ENCODE data around the gene ACAN. TPM values are rescaled to one million over a fixed set of nuclear protein-coding genes. Genes with fewer than 3 reads are reported as not detected.

ACAN gene
- total and polyA plus RNA-seq, 9 of the 15 experiments (the other 6 are each of a cell fraction or from before 2014, with no cell fraction given) = not detected

GRCh38 chr15:88838667-88839066 is 35.4 kb downstream of the ACAN start (continued):
- no peak for TF ChIP-seq ZNF174 (CRISPR knock-in tag; IDR thresholded peaks at IDR 0.05)
- TF ChIP-seq COPS2 (conservative IDR thresholded peaks at IDR 0.05) = no peak
- TF ChIP-seq DNMT1 (IDR thresholded peaks at IDR 0.05) = no peak
- no peak for TF ChIP-seq HDAC3 (IDR thresholded peaks at IDR 0.05; ENCODE audit: borderline replicate concordance, partially characterized antibody)
- TF ChIP-seq RFX1 (IDR thresholded peaks at IDR 0.05) = no peak
- TF ChIP-seq ZNF511 (CRISPR knock-in tag; IDR thresholded peaks at IDR 0.05) = no peak
- no peak for TF ChIP-seq ZNF140 (CRISPR knock-in tag; IDR thresholded peaks at IDR 0.05)
- no peak for TF ChIP-seq ZBTB34 (CRISPR knock-in tag; IDR thresholded peaks at IDR 0.05)
- TF ChIP-seq FOXP1 (CRISPR knock-in tag; IDR thresholded peaks at IDR 0.05) = no peak
- no peak for TF ChIP-seq ZFP30 (CRISPR knock-in tag; IDR thresholded peaks at IDR 0.05; ENCODE audit: borderline replicate concordance)
- TF ChIP-seq ATF1 (CRISPR knock-in tag; IDR thresholded peaks at IDR 0.05) = no peak
- peak; percentile 32; the same call in 1 of the 2 replicates for TF ChIP-seq ATF1 (tag; IDR thresholded peaks at IDR 0.05)
- peak; percentile 51 to 64 (median 57); a peak in 5 of 6 replicates for TF ChIP-seq CTCF (IDR thresholded peaks at IDR 0.05 in 2 of 3, conservative IDR thresholded peaks at IDR 0.05 in 1 of 3; ENCODE audit: insufficient read depth in 2 of 3, low read depth in 1 of 3, low read length in 3 of 3)
- TF ChIP-seq SMC3 (conservative IDR thresholded peaks at IDR 0.05; ENCODE audit: insufficient read depth, low read depth, low read length) = 0 out of 2 replicates have a peak, but pooled peaks have one; percentile 7
- no peak for TF ChIP-seq RB1 (IDR thresholded peaks at IDR 0.05; ENCODE audit: low read depth)
- TF ChIP-seq RBM22 (IDR thresholded peaks at IDR 0.05; ENCODE audit: low read depth, low read length, poor library complexity, severe bottlenecking) = no peak
- TF ChIP-seq MEF2A (IDR thresholded peaks at IDR 0.05; ENCODE audit: control insufficient read depth, low read depth, low read length) = no peak
- no peak for TF ChIP-seq SNIP1 (IDR thresholded peaks at IDR 0.05; ENCODE audit: low read depth)
- no peak for TF ChIP-seq POLR3G (IDR thresholded peaks at IDR 0.05; ENCODE audit: extremely low read depth, insufficient read length, insufficient replicate concordance)
- no peak for TF ChIP-seq SREBF2 (CRISPR knock-in tag; IDR thresholded peaks at IDR 0.05)
- no peak for TF ChIP-seq ZNF740 (CRISPR knock-in tag; IDR thresholded peaks at IDR 0.05)
- no peak for TF ChIP-seq ZNF740 (tag; IDR thresholded peaks at IDR 0.05)
- no peak for TF ChIP-seq STAT5A (IDR thresholded peaks at IDR 0.05; ENCODE audit: borderline replicate concordance, low read length)
- TF ChIP-seq ZBTB26 (CRISPR knock-in tag; IDR thresholded peaks at IDR 0.05) = no peak
- no peak for TF ChIP-seq ESRRA (IDR thresholded peaks at IDR 0.05; ENCODE audit: borderline replicate concordance, low read depth)
- TF ChIP-seq FOSL1 (tag; conservative IDR thresholded peaks at IDR 0.05) = no peak

All from K562 (cell line).